HG03575 (cell line): ENCODE data around the gene PDE6A.

ENCODE experiments used
- ATAC-seq: cut with Tn5 transposase; IDR thresholded peaks from one replicate; pipeline ENCODE4 v1.9.1; 2021; ENCODE audit not compliant: unreplicated experiment, insufficient number of reproducible peaks, low FRiP score; ENCODE audit errors: extremely low read depth

Gene PDE6A

GRCh38 chr5:149829954-149830353 lies 114.6 kb downstream of the PDE6A start:
- no peak for ATAC-seq

- ATAC-seq: no peak
Measured at GRCh38 chr5:149828161-149829011, 116.2 kb downstream of the PDE6A start.

- ATAC-seq: no peak
Measured at GRCh38 chr5:149827546-149827945, 117.0 kb downstream of the PDE6A start.

GRCh38 chr5:149827086-149827485 lies 117.5 kb downstream of the PDE6A start:
- ATAC-seq: no peak

GRCh38 chr5:149826574-149826973 lies 118.0 kb downstream of the PDE6A start:
- ATAC-seq: no peak

- ATAC-seq: no peak
Measured at GRCh38 chr5:149824846-149825245, 119.7 kb downstream of the PDE6A start.

- no peak for ATAC-seq
Measured at GRCh38 chr5:149824120-149824519, 120.5 kb downstream of the PDE6A start.

- no peak for ATAC-seq
Measured at GRCh38 chr5:149823375-149823774, 121.2 kb downstream of the PDE6A start.

GRCh38 chr5:149822301-149822700 lies 122.3 kb downstream of the PDE6A start:
- ATAC-seq: no peak

GRCh38 chr5:149820536-149821510 lies 123.8 kb downstream of the PDE6A start:
- ATAC-seq: no peak

- ATAC-seq: no peak
Measured at GRCh38 chr5:149820012-149820411, 124.6 kb downstream of the PDE6A start.

- ATAC-seq: no peak
Measured at GRCh38 chr5:149818116-149818515, 126.5 kb downstream of the PDE6A start.

GRCh38 chr5:149817539-149818060 lies 127.0 kb downstream of the PDE6A start:
- ATAC-seq: no peak

GRCh38 chr5:149816661-149817060 lies 127.9 kb downstream of the PDE6A start:
- ATAC-seq: no peak

- no peak for ATAC-seq
Measured at GRCh38 chr5:149811453-149811852, 133.1 kb downstream of the PDE6A start.

- no peak for ATAC-seq
Measured at GRCh38 chr5:149810856-149811255, 133.7 kb downstream of the PDE6A start.

- ATAC-seq: no peak
Measured at GRCh38 chr5:149809931-149810691, 134.5 kb downstream of the PDE6A start.

GRCh38 chr5:149808264-149808982 lies 136.2 kb downstream of the PDE6A start:
- ATAC-seq: no peak
